Progenitor cell of endocrine pancreas (in vitro differentiated cells): Measurements from ENCODE around the gene ETV2. TPM values are rescaled to one million over a fixed set of nuclear protein-coding genes. Genes with fewer than 3 reads are reported as not detected.

ENCODE experiments used
- DNase-seq: peaks from one replicate; pipeline ENCODE4 v3.0.0; 2021; ENCODE audit warnings: low spot score; ENCODE audit not compliant: unreplicated experiment
- H3K27ac Mint-ChIP-seq: 2 replicates; pipeline ENCODE4 v1.8.0; 2021; ENCODE audit warnings: mild to moderate bottlenecking, moderate library complexity, mixed read lengths
- H3K27me3 Mint-ChIP-seq: 2 replicates; pipeline ENCODE4 v1.8.0; 2021; ENCODE audit warnings: mixed read lengths
- H3K36me3 Mint-ChIP-seq: 2 replicates; pipeline ENCODE4 v1.8.0; 2022; ENCODE audit warnings: mixed read lengths; ENCODE audit not compliant: insufficient read depth
- H3K4me1 Mint-ChIP-seq: 2 replicates; pipeline ENCODE4 v1.8.0; 2021; ENCODE audit warnings: low read depth, mixed read lengths
- H3K4me3 Mint-ChIP-seq: 2 replicates; pipeline ENCODE4 v1.8.0; 2021; ENCODE audit warnings: low read depth, mild to moderate bottlenecking, moderate library complexity, mixed read lengths
- H3K9me3 Mint-ChIP-seq: 2 replicates; pipeline ENCODE4 v1.8.0; 2021; ENCODE audit warnings: low read depth, mixed read lengths
- total RNA-seq: library from RNA; stranded (reverse); gene quantifications from 2 replicates; pipeline ENCODE4 v1.2.1, GENCODE V29; 2021
- TF ChIP-seq, protein P1 (sequence below): fragments of 200-600 bp; sonication (generic); IDR thresholded peaks from one replicate; pipeline ENCODE4 v1.5.0; 2021; ENCODE audit warnings: antibody characterized with exemption, mild to moderate bottlenecking; ENCODE audit not compliant: unreplicated experiment

Gene ETV2
- total RNA-seq, 1 donor from 2014 or later: 1.0 TPM

GRCh38 chr19:35637165-35637564 lies 4.4 kb upstream of the ETV2 start:
- no peak overlapping the region for H3K27ac Mint-ChIP-seq
- peaks cover 13% of the 10 kb centered on the region for H3K36me3 Mint-ChIP-seq
- DNase-seq: no peak
- H3K9me3 Mint-ChIP-seq: no peaks in the 10 kb centered on the region
- H3K4me3 Mint-ChIP-seq: no peak overlapping the region
- TF ChIP-seq, protein P1, sequence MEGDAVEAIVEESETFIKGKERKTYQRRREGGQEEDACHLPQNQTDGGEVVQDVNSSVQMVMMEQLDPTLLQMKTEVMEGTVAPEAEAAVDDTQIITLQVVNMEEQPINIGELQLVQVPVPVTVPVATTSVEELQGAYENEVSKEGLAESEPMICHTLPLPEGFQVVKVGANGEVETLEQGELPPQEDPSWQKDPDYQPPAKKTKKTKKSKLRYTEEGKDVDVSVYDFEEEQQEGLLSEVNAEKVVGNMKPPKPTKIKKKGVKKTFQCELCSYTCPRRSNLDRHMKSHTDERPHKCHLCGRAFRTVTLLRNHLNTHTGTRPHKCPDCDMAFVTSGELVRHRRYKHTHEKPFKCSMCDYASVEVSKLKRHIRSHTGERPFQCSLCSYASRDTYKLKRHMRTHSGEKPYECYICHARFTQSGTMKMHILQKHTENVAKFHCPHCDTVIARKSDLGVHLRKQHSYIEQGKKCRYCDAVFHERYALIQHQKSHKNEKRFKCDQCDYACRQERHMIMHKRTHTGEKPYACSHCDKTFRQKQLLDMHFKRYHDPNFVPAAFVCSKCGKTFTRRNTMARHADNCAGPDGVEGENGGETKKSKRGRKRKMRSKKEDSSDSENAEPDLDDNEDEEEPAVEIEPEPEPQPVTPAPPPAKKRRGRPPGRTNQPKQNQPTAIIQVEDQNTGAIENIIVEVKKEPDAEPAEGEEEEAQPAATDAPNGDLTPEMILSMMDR: no peak
- H3K4me1 Mint-ChIP-seq: no peaks in the 10 kb centered on the region
- no peaks in the 10 kb centered on the region for H3K27me3 Mint-ChIP-seq

GRCh38 chr19:35639321-35639639 lies 2.3 kb upstream of the ETV2 start:
- Mint-ChIP-seq H3K4me3 (no peak overlapping the region), H3K27me3 (no peaks in the 10 kb centered on the region), H3K36me3 (peaks cover 9% of the 10 kb centered on the region), H3K27ac (no peak overlapping the region), H3K4me1 (peaks cover under 1% of the 10 kb centered on the region), H3K9me3 (no peaks in the 10 kb centered on the region)
- DNase-seq: no peak
- TF ChIP-seq, protein P1: no peak

DNA sequence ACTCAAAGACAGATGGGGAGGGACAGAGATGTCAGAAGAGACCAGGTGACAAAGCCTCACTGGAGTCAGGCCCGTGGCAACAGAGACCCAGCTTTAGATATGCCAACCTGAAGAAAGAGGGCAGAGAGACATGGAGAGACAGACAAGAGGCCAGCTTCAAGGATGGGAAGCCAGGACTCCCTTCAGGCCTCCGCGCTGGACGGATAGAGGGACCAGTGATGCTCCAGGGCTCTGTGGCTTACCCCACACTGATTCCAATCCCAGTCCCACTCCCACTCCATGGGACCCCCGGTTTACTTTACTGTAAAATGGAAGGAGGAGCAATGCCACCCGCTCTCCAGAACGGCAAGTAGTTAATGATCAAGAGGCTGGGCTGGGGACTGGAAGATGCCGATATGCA lies 1.7 kb upstream of the ETV2 start:
- H3K4me3 Mint-ChIP-seq: no peak overlapping the region
- no peaks in the 10 kb centered on the region for H3K9me3 Mint-ChIP-seq
- H3K27ac Mint-ChIP-seq: no peak overlapping the region
- no peak for DNase-seq
- H3K36me3 Mint-ChIP-seq: peaks cover 9% of the 10 kb centered on the region
- peaks cover 5% of the 10 kb centered on the region for H3K4me1 Mint-ChIP-seq
- H3K27me3 Mint-ChIP-seq: no peaks in the 10 kb centered on the region
- TF ChIP-seq, protein P1: no peak

- no peak overlapping the region for H3K27ac Mint-ChIP-seq
- peaks cover 2% of the 10 kb centered on the region for H3K36me3 Mint-ChIP-seq
- H3K4me1 Mint-ChIP-seq: peaks cover 7% of the 10 kb centered on the region
- H3K27me3 Mint-ChIP-seq: peaks cover 8% of the 10 kb centered on the region
- no peaks in the 10 kb centered on the region for H3K9me3 Mint-ChIP-seq
- H3K4me3 Mint-ChIP-seq: peak overlapping the region; percentile 53
- DNase-seq: no peak
- TF ChIP-seq, protein P1: no peak
Measured at GRCh38 chr19:35642312-35642711, 767 bp downstream of the ETV2 start.

DNA sequence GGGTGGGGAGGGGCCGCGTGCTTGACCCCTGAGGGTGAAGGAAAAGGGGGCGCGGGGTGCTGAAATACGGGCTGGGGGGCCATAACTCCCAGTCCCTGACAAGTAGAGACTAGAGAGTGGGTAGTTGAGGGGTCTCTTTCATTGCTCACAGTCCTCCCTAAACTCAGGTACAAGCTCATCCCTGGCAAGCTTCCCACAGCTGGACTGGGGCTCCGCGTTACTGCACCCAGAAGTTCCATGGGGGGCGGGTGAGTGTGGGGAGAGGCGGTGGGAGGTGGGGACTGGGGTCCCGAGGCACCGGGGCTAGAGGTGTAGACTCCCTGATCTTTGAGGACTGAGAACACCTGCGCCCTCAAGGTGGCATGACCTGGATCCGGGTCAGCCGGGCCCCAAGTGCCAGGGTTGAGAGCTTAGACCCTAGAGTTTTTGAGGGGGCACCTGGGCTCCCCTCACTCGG lies 1.3 kb downstream of the ETV2 start:
- no peak overlapping the region for H3K27ac Mint-ChIP-seq

More for the DNA sequence above, 1.3 kb downstream of the ETV2 start:
- Mint-ChIP-seq H3K4me1 (peaks cover 7% of the 10 kb centered on the region), H3K36me3 (peaks cover 2% of the 10 kb centered on the region), H3K4me3 (peak overlapping the region; percentile 79), H3K27me3 (peaks cover 8% of the 10 kb centered on the region), H3K9me3 (no peaks in the 10 kb centered on the region)
- TF ChIP-seq, protein P1: no peak
- DNase-seq: no peak
